ENCODE data around the gene POC1A.

POC1A gene

GRCh38 chr3:52070724-52071621 is 83.2 kb downstream of the POC1A start:
- DNase-seq = no peak
- H3K4me1 Mint-ChIP-seq = peaks cover 55% of the 10 kb centered on the region
- no peak overlapping the region for H3K4me3 Mint-ChIP-seq
- TF ChIP-seq CTCF (IDR thresholded peaks at IDR 0.05) = no peak
- no peaks in the 10 kb centered on the region for H3K9me3 Mint-ChIP-seq
- H3K36me3 Mint-ChIP-seq (ENCODE audit: low read depth) = no peaks in the 10 kb centered on the region
- H3K27me3 Mint-ChIP-seq (ENCODE audit: low read depth, poor library complexity) = peaks cover 10% of the 10 kb centered on the region
- H3K27ac Mint-ChIP-seq = peak overlapping the region; percentile 69

- Mint-ChIP-seq H3K9me3 (no peaks in the 10 kb centered on the region), H3K4me1 (peaks cover 55% of the 10 kb centered on the region), H3K36me3 (ENCODE audit: low read depth) (no peaks in the 10 kb centered on the region), H3K4me3 (no peak overlapping the region), H3K27me3 (ENCODE audit: low read depth, poor library complexity) (peaks cover 10% of the 10 kb centered on the region), H3K27ac (peak overlapping the region; percentile 92)
- no peak for TF ChIP-seq CTCF (IDR thresholded peaks at IDR 0.05)
- DNase-seq = no peak
These were observed 84.4 kb downstream of the POC1A start for GRCh38 chr3:52069855-52070254.

GRCh38 chr3:52069135-52069534 is 85.1 kb downstream of the POC1A start:
- TF ChIP-seq CTCF (IDR thresholded peaks at IDR 0.05) = no peak

GRCh38 chr3:52068730-52069129 is 85.5 kb downstream of the POC1A start:
- Mint-ChIP-seq H3K9me3 (no peaks in the 10 kb centered on the region), H3K27ac (peak overlapping the region; percentile 88)

More at GRCh38 chr3:52069135-52069534, 85.1 kb downstream of the POC1A start:
- Mint-ChIP-seq H3K4me3 (no peak overlapping the region), H3K36me3 (ENCODE audit: low read depth) (no peaks in the 10 kb centered on the region), H3K27ac (peak overlapping the region; percentile 76), H3K9me3 (no peaks in the 10 kb centered on the region), H3K4me1 (peaks cover 56% of the 10 kb centered on the region), H3K27me3 (ENCODE audit: low read depth, poor library complexity) (peaks cover 13% of the 10 kb centered on the region)
- DNase-seq = no peak

GRCh38 chr3:52068055-52068571 is 86.1 kb downstream of the POC1A start:
- Mint-ChIP-seq H3K27me3 (ENCODE audit: low read depth, poor library complexity) (peaks cover 17% of the 10 kb centered on the region), H3K4me1 (peaks cover 61% of the 10 kb centered on the region), H3K36me3 (ENCODE audit: low read depth) (no peaks in the 10 kb centered on the region), H3K4me3 (no peak overlapping the region), H3K27ac (peak overlapping the region; percentile 88), H3K9me3 (no peaks in the 10 kb centered on the region)
- TF ChIP-seq CTCF (IDR thresholded peaks at IDR 0.05) = no peak
- DNase-seq = peak; percentile 71

More at GRCh38 chr3:52068730-52069129, 85.5 kb downstream of the POC1A start:
- peaks cover 59% of the 10 kb centered on the region for H3K4me1 Mint-ChIP-seq
- H3K27me3 Mint-ChIP-seq (ENCODE audit: low read depth, poor library complexity) = peaks cover 14% of the 10 kb centered on the region
- no peak for TF ChIP-seq CTCF (IDR thresholded peaks at IDR 0.05)
- no peaks in the 10 kb centered on the region for H3K36me3 Mint-ChIP-seq (ENCODE audit: low read depth)
- DNase-seq = no peak
- no peak overlapping the region for H3K4me3 Mint-ChIP-seq

All from nephron progenitor cell (in vitro differentiated cells).